GM12892 (cell line): ENCODE measurements around the gene EDN2.

Experiments used
- POLR2A ChIP-seq: IDR thresholded peaks from 2 replicates; pipeline ENCODE4 v1.6.1; 2011; ENCODE audit warnings: low read depth, low read length, control low read depth
- POLR2AphosphoS5 ChIP-seq: IDR thresholded peaks from 2 replicates; pipeline ENCODE4 v1.6.1; 2011; ENCODE audit warnings: low read depth, low read length, control low read depth
- TAF1 ChIP-seq: IDR thresholded peaks from 2 replicates; pipeline ENCODE4 v1.6.1; 2011; ENCODE audit warnings: low read depth, mild to moderate bottlenecking, control low read depth, low read length, borderline replicate concordance

DNA sequence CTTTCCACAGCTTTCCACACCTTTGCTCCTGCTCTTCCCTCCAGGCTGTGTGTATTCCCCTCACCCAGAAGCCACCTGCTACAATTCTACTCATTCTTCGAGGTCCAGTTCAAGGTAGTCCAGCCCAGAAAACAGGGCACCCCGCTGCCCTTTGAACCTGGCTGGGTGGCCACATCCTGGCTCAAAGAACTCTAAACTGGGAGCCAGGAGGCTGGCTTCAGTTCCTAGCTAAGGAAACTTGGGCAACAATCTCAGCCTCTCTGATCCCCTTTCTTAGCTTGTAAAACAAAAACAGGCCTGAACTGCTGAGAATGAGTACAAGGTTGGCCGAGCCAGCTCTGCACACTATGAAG is 4.7 kb downstream of the EDN2 start:
- no peak for TF ChIP-seq POLR2AphosphoS5
- no peak for TF ChIP-seq POLR2A
- TF ChIP-seq TAF1: no peak
